GM18498 (cell line): ENCODE measurements around the gene KRTAP12-4.
"Not testable (repeated sequence)": the region's sequence is repeated elsewhere in the genome, so short reads cannot be mapped to it uniquely, and the experiment has no call there.

Experiments used
- ATAC-seq: cut with Tn5 transposase; IDR thresholded peaks from one replicate; pipeline ENCODE4 v1.9.1; 2021; ENCODE audit warnings: mild to moderate bottlenecking, moderate library complexity; ENCODE audit not compliant: unreplicated experiment

The KRTAP12-4 gene

GRCh38 chr21:44687671-44688070, 33.2 kb upstream of the KRTAP12-4 start:
- no peak for ATAC-seq

- ATAC-seq, result no peak
These were observed 32.5 kb upstream of the KRTAP12-4 start for GRCh38 chr21:44686843-44687561.

DNA sequence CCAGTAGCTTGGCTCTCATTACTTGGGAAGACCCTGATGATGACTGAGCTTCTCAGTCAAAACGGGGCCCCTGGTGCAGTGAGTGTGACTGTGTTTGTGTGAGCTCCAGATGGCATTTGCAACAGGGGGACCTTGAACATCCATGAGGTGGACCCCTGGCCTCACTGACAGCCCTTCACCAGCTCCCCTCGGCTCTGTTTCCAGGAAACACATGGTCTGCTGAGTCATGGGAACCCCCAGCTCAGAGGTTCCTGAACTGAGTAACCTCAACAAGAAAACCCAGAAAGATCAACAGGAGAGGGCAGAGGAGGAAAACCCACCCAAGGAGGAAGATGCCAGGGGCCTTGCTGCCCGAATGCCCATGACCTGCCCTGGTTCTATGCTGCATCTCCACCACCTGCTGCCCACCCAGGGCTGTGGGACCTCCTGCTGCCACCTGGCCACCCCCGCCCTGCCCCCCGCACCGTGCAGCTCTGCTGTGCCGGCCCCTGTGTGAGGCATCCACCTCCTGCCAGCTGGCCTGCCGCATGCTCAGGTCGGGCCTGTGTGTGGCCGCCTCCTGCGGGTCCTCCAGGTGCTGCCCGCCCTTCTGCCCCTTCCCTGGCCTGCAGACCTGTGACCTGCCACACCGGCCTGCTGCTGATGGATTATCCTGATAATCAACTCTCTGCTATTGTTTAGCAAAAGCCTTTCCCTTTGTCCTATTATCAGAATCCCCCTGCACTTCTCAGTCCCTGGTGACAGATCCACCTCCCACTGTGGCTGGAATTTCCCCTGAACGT, 31.7 kb upstream of the KRTAP12-4 start:
- no peak for ATAC-seq

- ATAC-seq, result not testable (repeated sequence)
These were observed 30.6 kb upstream of the KRTAP12-4 start for GRCh38 chr21:44685050-44685449.

DNA sequence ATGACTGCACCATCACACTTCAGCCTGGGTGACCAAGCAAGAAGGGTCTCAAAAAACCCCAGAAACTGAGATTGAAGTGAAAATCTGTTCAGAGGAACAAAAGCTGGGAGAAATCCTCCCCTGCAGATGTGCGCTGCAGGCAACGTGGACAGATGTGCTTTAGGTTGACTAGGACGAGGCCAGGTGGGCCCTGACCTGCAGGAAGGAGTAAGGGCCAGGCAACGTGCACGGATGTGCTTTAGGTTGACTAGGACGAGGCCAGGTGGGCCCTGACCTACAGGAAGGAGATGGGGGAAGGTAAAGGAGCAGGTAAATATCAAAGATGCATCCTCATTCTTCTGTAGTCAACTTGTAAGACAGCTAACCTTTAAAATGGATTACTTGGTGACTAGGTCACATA, 30.0 kb upstream of the KRTAP12-4 start:
- no peak for ATAC-seq

GRCh38 chr21:44684077-44684476, 29.6 kb upstream of the KRTAP12-4 start:
- ATAC-seq, result no peak

DNA sequence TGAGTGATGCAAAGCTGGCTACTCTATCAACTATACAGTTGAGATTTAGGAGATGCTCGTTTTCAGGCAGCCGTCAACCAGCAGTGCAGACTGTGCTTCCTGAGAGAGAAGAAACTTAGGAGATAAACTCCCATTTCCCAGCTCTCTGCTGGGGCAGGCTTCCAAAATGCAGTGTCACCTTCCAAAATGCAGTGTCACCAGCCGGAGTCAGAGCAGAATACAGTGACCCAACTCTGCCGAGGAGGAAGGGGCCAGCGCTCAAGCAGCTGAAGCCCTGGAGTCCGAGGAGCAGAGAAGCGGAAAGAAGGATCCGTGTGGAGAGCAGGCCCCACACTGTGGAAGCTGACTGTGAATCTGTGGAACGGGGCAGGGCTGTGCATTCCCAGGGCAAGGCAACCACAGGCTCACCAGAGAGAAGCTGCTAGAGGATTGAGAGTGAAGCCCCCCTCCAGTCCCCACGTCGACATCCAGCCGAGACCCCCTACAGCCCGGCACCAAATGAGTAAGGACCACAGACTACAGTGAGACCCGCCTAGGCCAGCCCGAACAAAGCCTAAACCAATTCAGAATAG, 28.2 kb upstream of the KRTAP12-4 start:
- ATAC-seq, result no peak

- ATAC-seq, result no peak
These were observed 27.6 kb upstream of the KRTAP12-4 start, which contains the start of gene KRTAP12-1 for GRCh38 chr21:44681861-44682579. Gene KRTAP12-1, minus strand, starts transcription at chr21:44682163. Its CDS starts 40 bp downstream, at chr21:44682123.

- no peak for ATAC-seq
These were observed 26.7 kb upstream of the KRTAP12-4 start for GRCh38 chr21:44681152-44681551.

DNA sequence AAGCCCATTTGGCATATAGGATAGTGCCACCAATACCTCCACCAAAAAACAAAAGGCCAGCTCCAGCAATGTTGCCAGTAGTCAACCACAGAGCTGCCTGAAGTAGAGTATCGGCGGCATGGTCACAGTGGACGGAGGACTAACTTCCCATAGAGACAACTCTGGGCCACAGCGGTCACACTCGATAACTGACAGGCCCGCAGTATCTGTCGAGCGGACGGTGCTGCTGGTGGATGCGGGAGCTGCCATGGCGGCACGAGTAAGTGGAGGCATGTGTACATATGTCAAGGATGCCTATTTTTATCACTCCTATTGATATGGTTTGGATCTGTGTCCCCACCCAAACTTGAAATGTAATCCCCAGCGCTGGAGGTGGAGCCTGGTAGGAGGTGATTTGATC, 23.4 kb upstream of the KRTAP12-4 start:
- no peak for ATAC-seq

DNA sequence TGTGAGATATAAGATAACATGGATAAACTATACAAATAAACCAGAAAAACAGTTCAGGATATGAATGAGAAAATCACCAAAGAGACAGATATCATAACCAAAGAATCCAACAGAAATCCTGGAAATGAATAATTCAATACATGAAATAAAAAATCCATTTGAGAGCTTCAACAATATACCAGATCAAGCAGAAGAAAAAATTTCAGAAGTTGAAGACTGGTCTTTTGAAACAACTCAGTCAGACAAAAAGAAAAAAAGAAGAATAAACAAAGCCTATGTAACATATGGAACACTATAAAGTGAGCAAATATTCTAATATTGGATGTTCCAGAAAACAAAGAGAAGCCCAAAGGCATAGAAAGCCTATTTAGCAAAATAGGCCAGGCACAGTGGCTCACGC, 17.5 kb upstream of the KRTAP12-4 start:
- no peak for ATAC-seq

DNA sequence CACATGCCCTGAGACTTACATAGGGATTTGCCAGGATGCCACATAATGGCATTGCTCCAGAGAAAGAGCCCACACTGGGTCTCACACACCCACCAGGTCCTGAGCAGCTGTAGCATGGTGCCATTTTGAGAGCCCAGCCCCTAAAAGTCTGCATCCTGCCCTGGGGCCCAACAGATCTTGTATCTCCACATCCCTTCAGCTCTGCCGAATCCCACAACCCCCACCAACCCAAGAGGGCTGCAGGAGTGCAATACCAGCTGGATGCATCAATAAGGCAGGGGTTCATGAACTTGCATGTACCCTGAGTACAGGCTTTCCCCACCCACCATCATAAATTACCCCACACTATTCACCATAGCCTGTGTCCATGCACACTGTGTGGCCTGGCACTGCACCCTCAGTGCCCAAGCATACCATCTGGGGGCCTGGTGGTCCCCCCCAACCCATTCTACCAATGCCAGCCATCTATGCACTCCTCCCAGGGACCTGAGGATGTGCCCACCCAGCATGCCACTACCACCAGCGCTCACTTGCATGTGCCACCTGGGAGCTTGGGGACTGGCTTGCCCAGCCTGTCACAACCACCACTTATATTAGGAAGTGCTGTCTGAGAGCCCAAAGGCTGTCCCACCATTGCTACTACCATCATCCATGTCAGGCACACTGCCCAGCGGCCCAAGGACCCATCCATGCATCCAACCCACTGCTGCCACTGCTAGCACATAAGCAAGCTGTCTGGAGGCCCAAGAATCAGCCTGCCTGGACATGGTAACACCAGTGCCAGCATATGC, 16.4 kb upstream of the KRTAP12-4 start:
- no peak for ATAC-seq

GRCh38 chr21:44667612-44668011, 13.2 kb upstream of the KRTAP12-4 start:
- no peak for ATAC-seq

DNA sequence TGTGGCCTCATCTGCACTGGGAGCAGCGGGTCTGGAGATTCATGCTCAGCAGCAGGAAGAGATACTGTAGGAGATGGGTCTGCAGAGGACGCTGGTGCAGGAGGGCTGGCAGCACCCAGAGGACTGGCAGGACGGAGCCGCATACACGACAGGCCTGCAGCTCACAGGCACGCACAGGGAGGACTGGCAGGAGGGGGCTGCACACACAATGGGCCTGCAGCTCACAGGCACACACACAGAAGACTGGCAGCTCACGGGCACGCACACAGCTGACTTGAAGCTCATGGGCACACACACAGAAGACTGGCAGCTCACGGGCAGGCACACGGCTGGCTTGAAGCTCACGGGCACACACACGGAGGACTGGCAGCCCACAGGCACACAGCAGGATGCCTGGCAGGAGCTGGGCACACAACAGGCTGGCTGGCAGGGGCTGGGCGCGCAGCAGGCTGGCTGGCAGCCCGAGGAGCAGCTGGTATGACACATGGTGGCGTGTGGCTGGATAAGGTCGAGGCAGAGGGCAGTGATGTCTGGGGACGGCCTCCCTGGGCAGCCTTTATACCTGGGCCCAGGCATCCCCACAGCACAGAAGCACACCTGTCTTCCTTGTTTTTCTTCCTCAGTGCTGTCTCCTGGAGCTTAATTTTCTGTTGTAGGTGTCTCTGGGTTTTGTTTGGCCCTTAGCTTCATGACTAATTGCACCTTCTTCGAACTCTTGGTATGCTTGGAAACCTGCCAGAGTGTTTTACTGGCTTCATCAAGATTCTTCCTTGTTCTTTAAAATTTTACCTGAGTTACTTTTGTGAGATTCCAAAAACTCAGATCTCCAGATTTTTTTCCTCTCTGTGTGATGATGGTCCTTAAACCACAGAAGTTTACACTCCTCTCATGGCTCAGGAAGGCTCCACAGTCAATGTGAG, 12.2 kb upstream of the KRTAP12-4 start, which contains the start of gene KRTAP12-2:
TSS of gene KRTAP12-2 (minus strand) at position 527 of the 920 bp plus-strand sequence. CDS start at position 486, 41 bp downstream.
- ATAC-seq, result no peak

DNA sequence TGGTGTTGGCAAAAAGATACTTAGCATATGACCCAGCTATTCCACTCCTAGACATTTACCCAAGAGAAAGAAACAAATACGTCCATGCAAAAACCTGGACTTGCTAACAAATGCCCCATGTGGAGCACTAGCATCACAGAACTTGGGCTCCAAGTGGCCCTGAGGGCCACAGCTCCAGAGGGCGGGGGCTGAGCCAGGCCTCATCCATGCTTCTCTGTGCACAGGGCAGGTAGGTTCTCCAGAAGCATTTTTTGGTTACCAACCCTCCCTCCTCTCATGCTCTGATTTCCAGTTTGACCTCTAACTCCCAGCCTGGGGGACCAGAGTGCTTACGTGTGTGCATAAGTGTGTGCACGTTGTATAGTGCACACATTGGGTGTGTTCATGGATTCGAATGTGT, 10.2 kb upstream of the KRTAP12-4 start:
- ATAC-seq, result no peak

- ATAC-seq, result not testable (repeated sequence)
These were observed 7.1 kb upstream of the KRTAP12-4 start for GRCh38 chr21:44661567-44661966.

- no peak for ATAC-seq
These were observed 4.6 kb upstream of the KRTAP12-4 start for GRCh38 chr21:44658913-44659595.

- no peak for ATAC-seq
These were observed 4.1 kb upstream of the KRTAP12-4 start for GRCh38 chr21:44658541-44658910.
